Heart left ventricle (tissue), 16 donors: ENCODE results near the gene DOCK9. TPM values are rescaled to one million over a fixed set of nuclear protein-coding genes. Genes with fewer than 3 reads are reported as not detected.

Experiments used
- ATAC-seq, 4 donors: fragments of 200-7000 bp; cut with Tn5 transposase; one replicate each; pipeline ENCODE4 v1.9.1; 2020 to 2022; ENCODE audit warnings: moderate library complexity in 4 of 4, mild to moderate bottlenecking in 3 of 4, moderate number of reproducible peaks in 1 of 4
- DNase-seq, 5 donors: peaks; one replicate each; pipeline ENCODE4 v3.0.0-alpha.2; 2020
- H3K27ac ChIP-seq, 12 donors: fragments of 200-600 bp; sonication (generic) in 4 of 12; one replicate each; pipeline versions ENCODE4 v1.5.0 to v1.8.0; 2016 to 2022; ENCODE audit warnings: mild to moderate bottlenecking in 2 of 12
- H3K27me3 ChIP-seq, 9 donors: fragments of 200-600 bp; sonication (generic) in 2 of 9; one replicate each; pipeline versions ENCODE4 v1.5.1 to v1.8.0; 2016 to 2022; ENCODE audit warnings: mild to moderate bottlenecking in 3 of 9
- H3K36me3 ChIP-seq, 9 donors: fragments of 200-600 bp; sonication (generic) in 2 of 9; one replicate each; pipeline versions ENCODE4 v1.5.0 to v1.8.0; 2018 to 2022; ENCODE audit warnings: mild to moderate bottlenecking in 2 of 9
- H3K4me1 ChIP-seq, 12 donors: fragments of 200-600 bp; sonication (generic) in 4 of 12; one replicate each; pipeline versions ENCODE4 v1.5.0 to v1.8.0; 2016 to 2022; ENCODE audit warnings: mild to moderate bottlenecking in 3 of 12
- H3K4me3 ChIP-seq, 12 donors: fragments of 200-600 bp; sonication (generic) in 4 of 12; one replicate each; pipeline versions ENCODE4 v1.5.0 to v1.8.0; 2017 to 2022; ENCODE audit warnings: mild to moderate bottlenecking in 9 of 12, moderate library complexity in 4 of 12
- H3K9me3 ChIP-seq, 12 donors: fragments of 200-600 bp; sonication (generic) in 4 of 12; one replicate each; pipeline versions ENCODE4 v1.5.0 to v1.8.0; 2016 to 2022; ENCODE audit warnings: mild to moderate bottlenecking in 1 of 12
- CTCF ChIP-seq, 12 donors: fragments of 200-600 bp; sonication (generic) in 4 of 12; IDR thresholded peaks; one replicate each; pipeline versions ENCODE4 v1.5.0 to v1.8.0; 2018 to 2022; ENCODE audit warnings: antibody characterized with exemption in 12 of 12, mild to moderate bottlenecking in 5 of 12
- POLR2A ChIP-seq, 2 donors: fragments of 450-650 bp; IDR thresholded peaks; one replicate each; pipeline ENCODE4 v1.6.1; 2017; ENCODE audit warnings: antibody characterized with exemption in 2 of 2, mild to moderate bottlenecking in 2 of 2, moderate library complexity in 2 of 2
- WGBS, 4 donors: extraction: QIAGEN DNeasy Blood & Tissue Kit in 2 of 4; methylation state at CpG; one replicate each; pipeline versions ENCODE4 v1.1.5 to v1.1.7; 2013 to 2018; 5-methylcytosine and 5-hydroxymethylcytosine counted together
- intact Hi-C, 10 donors: fragments of 100-400 bp; cut with DNase I; formaldehyde crosslinking; loops; one replicate each; pipeline versions ENCODE4 v1.11.1 to v1.14.2; 2022
- polyA plus RNA-seq, 2 donors: library from polyadenylated mRNA; stranded (reverse); fragments of 200-250 nt; gene quantifications; one replicate each; pipeline ENCODE4 v1.2.3, GENCODE V29; 2013
- total RNA-seq, 9 donors: library from RNA; depleted of rRNA in 2 of 9; stranded (reverse); fragments of >200 nt in 2 of 9; fragmentation: NEBNext Ultra II Directional in 3 of 9; extraction: Animal tissue kit (Norgen Biotek cat#: 25700) in 3 of 9; gene quantifications; one replicate each; pipeline versions ENCODE4 v1.1.0 to v1.2.4, GENCODE V29; 2016 to 2023
- donor health status: ischemic (EF 13 %, LVEDD 7.1; RV severe dilation, severe dysfunction).
- donor health status: healthy with polysubstance abuse.
- donor health status: DM: no; HTN: yes; CAD: no.
- donor health status: DM: no; HTN: no; CAD: no.
- donor health status: ischemic (EF 25% LVEDD 6.9; RV normal size, moderate dysfunction).
- donor health status: ischemic (EF 25% LVEDD 5.7; RV mildly dilated, moderate dysfunction).
- donor health status: healthy.
- donor health status: DM: yes; HTN: yes; CAD: no.
- donor health status: ischemic (EF 35%, LVEDD 5.7; RV mildly dilated, moderate dysfunction).
- donor health status: nonischemic (EF 11% LVEDD 7.7; RV severe dilation, severe dysfunction).
- donor health status: DM: yes; HTN: yes; CAD: no.
- donor health status: PGD.
- donor health status: ischemic (EF 29% LVEDD 5.4; RV normal size, mild dysfunction).
- donor health status: nonischemic (EF 23%, LVEDD 6.1; RV moderate dilation, normal function).

DOCK9 gene
- total and polyA plus RNA-seq, 11 donors = 21.4 to 128 (median 45.2) TPM

GRCh38 chr13:98988780-98989179, 10.9 kb upstream of the DOCK9 start:
- DNase-seq = no peak
- intact Hi-C loops = no loop called here
- no peak for TF ChIP-seq CTCF (IDR thresholded peaks at IDR 0.05)
- no peak for TF ChIP-seq POLR2A (IDR thresholded peaks at IDR 0.05)
- no peaks in the 10 kb centered on the region for H3K27me3 ChIP-seq
- WGBS, 4 donors = 49 to 79% (median 61%) methylated on average over 6 of the region's 6 CpGs
- peaks cover 0 to 19% (median 0%) of the 10 kb centered on the region in 12 donors for H3K4me1 ChIP-seq
- H3K36me3 ChIP-seq = no peaks in the 10 kb centered on the region
- no peak overlapping the region for H3K4me3 ChIP-seq
- no peaks in the 10 kb centered on the region for H3K9me3 ChIP-seq
- ATAC-seq = peak in 1 of 4 donors; percentile 22
- no peak overlapping the region for H3K27ac ChIP-seq

GRCh38 chr13:98988277-98988676, 10.4 kb upstream of the DOCK9 start:
- TF ChIP-seq CTCF (IDR thresholded peaks at IDR 0.05) (no peak), POLR2A (IDR thresholded peaks at IDR 0.05) (no peak)
- ATAC-seq (no peak), DNase-seq (no peak)
- H3K36me3 ChIP-seq = no peaks in the 10 kb centered on the region
- intact Hi-C loops = no loop called here
- no peak overlapping the region for H3K4me3 ChIP-seq
- no peak overlapping the region for H3K27ac ChIP-seq
- no peaks in the 10 kb centered on the region for H3K9me3 ChIP-seq
- WGBS, 4 donors = 58 to 68% (median 63%) methylated on average over 5 of the region's 5 CpGs
- H3K27me3 ChIP-seq = no peaks in the 10 kb centered on the region
- H3K4me1 ChIP-seq = peaks cover 0 to 19% (median 0%) of the 10 kb centered on the region in 12 donors

DNA sequence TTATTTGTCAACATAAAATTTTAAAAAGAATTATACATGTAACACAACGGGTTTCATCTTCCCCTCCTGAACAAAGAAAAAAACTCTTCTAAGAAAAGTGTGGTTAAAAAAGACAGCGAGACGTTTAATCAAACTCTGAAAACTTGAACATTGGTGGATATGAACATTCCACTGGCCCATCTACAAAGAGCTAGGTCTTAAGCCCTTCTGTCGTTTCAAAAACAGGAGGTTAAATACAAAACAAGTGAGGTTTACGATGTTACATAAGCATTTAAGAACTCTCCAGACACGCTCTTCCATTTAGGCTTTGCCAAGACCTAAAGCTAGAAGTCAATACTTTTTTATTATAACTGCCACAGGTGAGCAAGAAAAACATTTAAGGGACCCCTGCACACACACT, 9.4 kb upstream of the DOCK9 start:
- no peaks in the 10 kb centered on the region for H3K36me3 ChIP-seq
- WGBS, 4 donors = 73 to 87% (median 81%) methylated on average over 6 of the region's 6 CpGs
- TF ChIP-seq POLR2A (IDR thresholded peaks at IDR 0.05) (no peak), CTCF (IDR thresholded peaks at IDR 0.05) (no peak)
- peaks cover 0 to 20% (median 2%) of the 10 kb centered on the region in 12 donors for H3K4me1 ChIP-seq
- no peaks in the 10 kb centered on the region for H3K27me3 ChIP-seq
- H3K4me3 ChIP-seq = no peak overlapping the region
- DNase-seq (no peak), ATAC-seq (no peak)
- no peak overlapping the region for H3K27ac ChIP-seq
- H3K9me3 ChIP-seq = no peaks in the 10 kb centered on the region
- intact Hi-C loops = no loop called here

GRCh38 chr13:98986226-98986846, 8.5 kb upstream of the DOCK9 start:
- WGBS, 4 donors = 66 to 72% (median 69%) methylated on average over 8 of the region's 8 CpGs
- Histone ChIP-seq H3K4me1 (peaks cover 0 to 29% (median 6%) of the 10 kb centered on the region in 12 donors), H3K27me3 (no peaks in the 10 kb centered on the region), H3K4me3 (no peak overlapping the region), H3K27ac (peak overlapping the region in 3 of 12 donors; percentile 17 to 48 (median 41)), H3K9me3 (no peaks in the 10 kb centered on the region), H3K36me3 (no peaks in the 10 kb centered on the region)
- DNase-seq (no peak), ATAC-seq (peak in 1 of 4 donors; percentile 62)
- intact Hi-C loops = no loop called here
- no peak for TF ChIP-seq CTCF (IDR thresholded peaks at IDR 0.05)
